KMS-11 (cell line): ENCODE results near the gene CYP17A1.
"Not testable (repeated sequence)": the region's sequence is repeated elsewhere in the genome, so short reads cannot be mapped to it uniquely, and the experiment has no call there.

Source experiments
- H2AFZ ChIP-seq: fragments of 200-600 bp; sonication (generic); 2 replicates; pipeline ENCODE4 v1.6.1; 2016; ENCODE audit warnings: antibody characterized with exemption, mixed run types, low read depth
- H3K27ac ChIP-seq: fragments of 200-600 bp; sonication (generic); 2 replicates; pipeline ENCODE4 v1.6.1; 2016; ENCODE audit warnings: mild to moderate bottlenecking, mixed run types
- H3K27me3 ChIP-seq: fragments of 200-600 bp; sonication (generic); 2 replicates; pipeline ENCODE4 v1.6.1; 2017; ENCODE audit warnings: mild to moderate bottlenecking, low read depth, mixed run types, moderate library complexity; ENCODE audit not compliant: insufficient read depth
- H3K36me3 ChIP-seq: fragments of 200-600 bp; sonication (generic); 2 replicates; pipeline ENCODE4 v1.6.1; 2017; ENCODE audit warnings: mild to moderate bottlenecking, mixed run types; ENCODE audit not compliant: insufficient read depth
- H3K4me1 ChIP-seq: fragments of 200-600 bp; sonication (generic); 2 replicates; pipeline ENCODE4 v1.6.1; 2016; ENCODE audit warnings: mild to moderate bottlenecking, low read depth, mixed run types; ENCODE audit not compliant: poor library complexity, severe bottlenecking
- H3K4me2 ChIP-seq: fragments of 200-600 bp; sonication (generic); 2 replicates; pipeline ENCODE4 v1.7.0; 2016; ENCODE audit warnings: mild to moderate bottlenecking, mixed run types
- H3K4me3 ChIP-seq: fragments of 200-600 bp; sonication (generic); IDR thresholded peaks from 2 replicates; pipeline ENCODE4 v1.6.1; 2017; ENCODE audit warnings: low read depth, low read length, mixed read lengths; ENCODE audit not compliant: insufficient read depth
- H3K79me2 ChIP-seq: fragments of 200-600 bp; sonication (generic); 2 replicates; pipeline ENCODE4 v1.6.1; 2016; ENCODE audit warnings: low read depth, mixed run types; ENCODE audit not compliant: insufficient read depth
- H3K9ac ChIP-seq: fragments of 200-600 bp; sonication (generic); 2 replicates; pipeline ENCODE4 v1.6.1; 2016; ENCODE audit warnings: mild to moderate bottlenecking, mixed run types
- H4K20me1 ChIP-seq: fragments of 200-600 bp; sonication (generic); 2 replicates; pipeline ENCODE4 v1.6.1; 2016; ENCODE audit warnings: mild to moderate bottlenecking, mixed run types; ENCODE audit not compliant: insufficient read depth
- TF ChIP-seq, protein P1 (sequence below): fragments of 200-600 bp; sonication (generic); conservative IDR thresholded peaks from 2 replicates; pipeline ENCODE4 v1.6.1; 2017; ENCODE audit warnings: low read depth, mild to moderate bottlenecking, antibody characterized with exemption, low read length, moderate library complexity, mixed read lengths

CYP17A1 gene

DNA sequence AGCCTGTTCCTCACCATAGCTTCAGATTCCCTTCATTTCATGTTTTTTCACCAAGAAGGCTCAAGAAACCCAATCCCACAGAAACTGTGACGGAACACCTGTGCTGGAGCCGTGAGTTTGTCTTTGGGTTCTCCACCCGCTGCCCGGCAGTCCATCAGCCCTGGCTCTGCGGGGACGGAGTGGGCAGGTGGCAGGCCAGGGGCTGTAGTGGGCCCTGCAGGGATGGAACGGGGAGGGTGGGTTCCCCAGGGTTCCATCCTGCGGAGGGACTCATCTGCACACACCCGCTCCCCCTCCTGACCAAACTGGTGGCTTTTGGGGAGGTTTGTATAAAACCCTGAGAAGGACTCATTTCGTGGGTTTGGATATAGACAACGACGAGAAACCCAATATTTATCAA is 15.0 kb downstream of the CYP17A1 start:
- TF ChIP-seq, protein P1, sequence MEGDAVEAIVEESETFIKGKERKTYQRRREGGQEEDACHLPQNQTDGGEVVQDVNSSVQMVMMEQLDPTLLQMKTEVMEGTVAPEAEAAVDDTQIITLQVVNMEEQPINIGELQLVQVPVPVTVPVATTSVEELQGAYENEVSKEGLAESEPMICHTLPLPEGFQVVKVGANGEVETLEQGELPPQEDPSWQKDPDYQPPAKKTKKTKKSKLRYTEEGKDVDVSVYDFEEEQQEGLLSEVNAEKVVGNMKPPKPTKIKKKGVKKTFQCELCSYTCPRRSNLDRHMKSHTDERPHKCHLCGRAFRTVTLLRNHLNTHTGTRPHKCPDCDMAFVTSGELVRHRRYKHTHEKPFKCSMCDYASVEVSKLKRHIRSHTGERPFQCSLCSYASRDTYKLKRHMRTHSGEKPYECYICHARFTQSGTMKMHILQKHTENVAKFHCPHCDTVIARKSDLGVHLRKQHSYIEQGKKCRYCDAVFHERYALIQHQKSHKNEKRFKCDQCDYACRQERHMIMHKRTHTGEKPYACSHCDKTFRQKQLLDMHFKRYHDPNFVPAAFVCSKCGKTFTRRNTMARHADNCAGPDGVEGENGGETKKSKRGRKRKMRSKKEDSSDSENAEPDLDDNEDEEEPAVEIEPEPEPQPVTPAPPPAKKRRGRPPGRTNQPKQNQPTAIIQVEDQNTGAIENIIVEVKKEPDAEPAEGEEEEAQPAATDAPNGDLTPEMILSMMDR, result no peak
- no peak overlapping the region for H2AFZ ChIP-seq
- no peaks in the 10 kb centered on the region for H3K27me3 ChIP-seq
- H4K20me1 ChIP-seq, result no peaks in the 10 kb centered on the region
- H3K9ac ChIP-seq, result no peak overlapping the region
- no peaks in the 10 kb centered on the region for H3K36me3 ChIP-seq
- H3K4me2 ChIP-seq, result no peak overlapping the region
- H3K27ac ChIP-seq, result no peak overlapping the region
- no peaks in the 10 kb centered on the region for H3K4me1 ChIP-seq
- H3K79me2 ChIP-seq, result no peaks in the 10 kb centered on the region
- no peak overlapping the region for H3K4me3 ChIP-seq

DNA sequence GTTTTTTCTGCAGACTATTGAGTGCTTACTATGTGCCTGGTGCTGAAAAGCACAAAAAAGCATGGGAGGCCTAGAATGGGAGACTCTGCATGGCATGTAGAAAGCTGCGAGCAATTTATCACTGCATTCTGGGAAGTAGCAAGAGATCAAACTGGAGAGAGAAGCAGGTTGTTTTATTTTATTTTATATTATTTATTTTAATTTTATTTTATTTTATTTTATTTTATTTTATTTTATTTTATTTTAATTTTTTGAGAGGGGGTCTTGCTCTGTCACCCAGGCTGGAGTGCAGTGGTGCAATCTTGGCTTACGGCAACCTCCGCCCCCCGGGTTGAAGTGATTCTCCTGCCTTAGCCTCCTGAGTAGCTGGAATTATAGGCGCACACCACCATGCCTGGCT is 17.2 kb downstream of the CYP17A1 start:
- H3K4me1 ChIP-seq, H3K27ac ChIP-seq, H3K9ac ChIP-seq, H4K20me1 ChIP-seq, H3K79me2 ChIP-seq, H2AFZ ChIP-seq, H3K4me3 ChIP-seq, H3K27me3 ChIP-seq, H3K4me2 ChIP-seq, H3K36me3 ChIP-seq: not testable (repeated sequence)

DNA sequence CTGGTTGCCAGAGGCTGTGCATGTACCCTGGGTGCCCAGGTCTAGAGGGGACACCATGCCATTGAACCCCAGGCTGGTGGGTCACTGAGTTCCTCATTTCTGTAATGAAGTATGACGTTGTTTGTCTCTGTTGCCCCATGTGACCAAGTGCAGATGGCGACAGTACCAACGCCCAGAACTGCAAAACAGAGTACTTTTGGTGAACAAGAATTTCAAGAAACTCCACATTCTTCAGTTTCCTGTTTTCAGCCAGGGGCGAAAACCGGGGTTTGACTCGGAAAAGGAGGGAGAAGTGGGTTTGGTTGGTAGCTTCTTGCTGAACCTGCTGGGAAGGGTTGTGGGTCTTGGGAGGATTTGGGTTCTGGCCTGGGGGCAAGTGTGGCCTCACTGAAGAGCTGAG is 18.2 kb downstream of the CYP17A1 start:
- Histone ChIP-seq H3K36me3 (no peaks in the 10 kb centered on the region), H2AFZ (no peak overlapping the region), H3K9ac (no peak overlapping the region), H3K4me3 (no peak overlapping the region), H3K4me1 (no peaks in the 10 kb centered on the region), H4K20me1 (no peaks in the 10 kb centered on the region), H3K4me2 (no peak overlapping the region), H3K27ac (no peak overlapping the region), H3K27me3 (no peaks in the 10 kb centered on the region), H3K79me2 (no peaks in the 10 kb centered on the region)
- TF ChIP-seq, protein P1, result no peak

DNA sequence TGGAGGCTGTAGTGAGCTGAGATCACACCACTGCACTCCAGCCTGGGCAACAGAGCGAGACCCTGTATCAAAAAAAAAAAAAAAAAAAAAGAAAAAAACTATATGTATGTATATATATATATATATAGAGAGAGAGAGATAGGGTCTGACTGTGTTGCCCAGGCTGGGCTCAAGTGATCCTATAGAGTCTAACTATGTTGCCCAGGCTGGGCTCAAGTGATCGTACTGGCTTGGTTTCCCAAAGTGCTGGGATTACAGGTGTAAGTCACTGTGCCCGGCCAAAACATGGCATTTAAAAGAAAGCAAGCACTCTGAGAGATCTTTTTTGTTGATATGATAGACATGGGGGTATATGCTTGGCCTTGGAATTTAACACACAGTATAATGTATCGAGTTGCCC is 20.0 kb downstream of the CYP17A1 start:
- TF ChIP-seq, protein P1, result no peak
- Histone ChIP-seq H4K20me1 (no peaks in the 10 kb centered on the region), H3K27me3 (no peaks in the 10 kb centered on the region), H3K79me2 (no peaks in the 10 kb centered on the region), H2AFZ (no peak overlapping the region), H3K27ac (no peak overlapping the region), H3K4me2 (no peak overlapping the region), H3K4me1 (no peaks in the 10 kb centered on the region), H3K9ac (no peak overlapping the region), H3K36me3 (no peaks in the 10 kb centered on the region), H3K4me3 (no peak overlapping the region)

DNA sequence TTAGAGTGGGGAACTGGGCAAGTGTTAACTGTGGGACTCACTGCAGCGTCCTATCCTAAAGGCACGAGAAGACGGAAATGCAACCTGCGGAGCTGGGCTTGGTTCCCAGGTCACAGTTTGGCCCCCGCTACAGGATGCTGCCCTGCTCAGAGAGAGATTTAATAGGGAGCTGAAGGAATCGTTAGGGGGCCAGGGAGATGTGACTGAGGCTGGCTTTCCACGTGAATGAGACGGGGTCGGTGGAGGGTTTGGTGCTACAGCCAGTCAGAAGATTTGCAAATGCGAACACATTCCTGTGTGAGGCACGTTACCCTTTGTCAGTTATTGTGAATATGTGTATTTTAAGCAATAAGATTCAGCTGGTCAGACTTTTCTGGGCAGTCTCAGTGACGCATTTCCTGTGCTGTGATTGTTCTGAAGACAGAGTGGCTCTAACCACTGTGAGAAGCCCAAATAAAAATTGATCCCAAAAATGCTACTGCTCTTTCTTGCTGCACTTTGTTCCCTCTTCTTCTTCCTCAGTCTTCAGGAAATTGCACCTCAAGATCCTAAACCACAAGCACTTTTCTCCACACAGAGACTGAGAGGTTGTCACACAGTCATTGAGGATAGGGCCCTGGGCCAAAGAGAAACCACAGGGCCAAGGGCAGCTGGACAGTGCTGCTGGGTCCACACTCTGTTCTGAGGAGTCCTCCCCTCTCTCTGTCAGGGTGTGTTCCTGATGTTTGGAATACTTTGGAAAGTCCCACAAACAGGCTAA is 21.2 kb downstream of the CYP17A1 start:
- Histone ChIP-seq H3K79me2 (no peaks in the 10 kb centered on the region), H3K4me3 (no peak overlapping the region), H3K9ac (no peak overlapping the region), H3K27me3 (no peaks in the 10 kb centered on the region), H2AFZ (no peak overlapping the region), H3K4me2 (no peak overlapping the region), H3K4me1 (no peaks in the 10 kb centered on the region), H3K27ac (no peak overlapping the region), H3K36me3 (no peaks in the 10 kb centered on the region), H4K20me1 (no peaks in the 10 kb centered on the region)
- TF ChIP-seq, protein P1, result no peak
